Fibroblast of villous mesenchyme (primary cell): ENCODE data around the gene KRT7. TPM values are rescaled to one million over a fixed set of nuclear protein-coding genes. Genes with fewer than 3 reads are reported as not detected.

ENCODE experiments used
- DNase-seq: peaks from one replicate; pipeline ENCODE4 v3.0.0-alpha.2; 2010; ENCODE audit warnings: low read depth
- H3K4me3 ChIP-seq: 2 replicates; pipeline ENCODE4 v1.5.1; 2011; ENCODE audit warnings: low read depth, mild to moderate bottlenecking, low read length
- total RNA-seq: library from RNA; depleted of rRNA; stranded (reverse); fragments of >200 nt; gene quantifications from 2 replicates; pipeline ENCODE4 v1.2.3, GENCODE V29; 2012
- TF ChIP-seq, protein P1 (sequence below): IDR thresholded peaks from 2 replicates; pipeline ENCODE4 v1.5.1; 2012; ENCODE audit warnings: low read depth, mild to moderate bottlenecking, low read length; ENCODE audit not compliant: insufficient read depth

KRT7 gene
- total RNA-seq, 1 donor = 36.7 TPM

GRCh38 chr12:52223406-52224039, 9.5 kb upstream of the KRT7 start:
- TF ChIP-seq, protein P1, sequence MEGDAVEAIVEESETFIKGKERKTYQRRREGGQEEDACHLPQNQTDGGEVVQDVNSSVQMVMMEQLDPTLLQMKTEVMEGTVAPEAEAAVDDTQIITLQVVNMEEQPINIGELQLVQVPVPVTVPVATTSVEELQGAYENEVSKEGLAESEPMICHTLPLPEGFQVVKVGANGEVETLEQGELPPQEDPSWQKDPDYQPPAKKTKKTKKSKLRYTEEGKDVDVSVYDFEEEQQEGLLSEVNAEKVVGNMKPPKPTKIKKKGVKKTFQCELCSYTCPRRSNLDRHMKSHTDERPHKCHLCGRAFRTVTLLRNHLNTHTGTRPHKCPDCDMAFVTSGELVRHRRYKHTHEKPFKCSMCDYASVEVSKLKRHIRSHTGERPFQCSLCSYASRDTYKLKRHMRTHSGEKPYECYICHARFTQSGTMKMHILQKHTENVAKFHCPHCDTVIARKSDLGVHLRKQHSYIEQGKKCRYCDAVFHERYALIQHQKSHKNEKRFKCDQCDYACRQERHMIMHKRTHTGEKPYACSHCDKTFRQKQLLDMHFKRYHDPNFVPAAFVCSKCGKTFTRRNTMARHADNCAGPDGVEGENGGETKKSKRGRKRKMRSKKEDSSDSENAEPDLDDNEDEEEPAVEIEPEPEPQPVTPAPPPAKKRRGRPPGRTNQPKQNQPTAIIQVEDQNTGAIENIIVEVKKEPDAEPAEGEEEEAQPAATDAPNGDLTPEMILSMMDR = no peak
- H3K4me3 ChIP-seq = no peak overlapping the region
- no peak for DNase-seq

DNA sequence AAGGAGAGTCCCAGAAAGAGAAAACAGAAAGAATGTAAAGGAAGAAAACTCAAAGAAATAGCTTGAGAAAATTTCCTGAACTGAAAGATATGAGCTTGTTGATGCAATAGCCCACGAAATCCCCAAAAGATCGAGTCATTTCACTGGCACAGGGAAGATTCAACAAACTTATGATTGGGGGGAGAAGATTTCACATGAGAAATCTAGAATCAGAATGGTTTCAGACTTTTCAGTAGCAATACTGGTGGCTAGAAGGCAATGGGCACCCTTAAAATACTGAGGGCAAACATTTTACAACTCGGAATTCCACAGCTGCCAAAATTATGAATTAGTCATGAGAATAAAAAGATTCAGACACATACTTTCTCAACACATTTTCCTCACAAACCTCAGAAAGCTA, 8.9 kb upstream of the KRT7 start:
- TF ChIP-seq, protein P1 = no peak
- DNase-seq = no peak
- H3K4me3 ChIP-seq = no peak overlapping the region

- no peak for DNase-seq
- H3K4me3 ChIP-seq = no peak overlapping the region
- TF ChIP-seq, protein P1 = no peak
These were observed 7.3 kb upstream of the KRT7 start for GRCh38 chr12:52225752-52226151.

DNA sequence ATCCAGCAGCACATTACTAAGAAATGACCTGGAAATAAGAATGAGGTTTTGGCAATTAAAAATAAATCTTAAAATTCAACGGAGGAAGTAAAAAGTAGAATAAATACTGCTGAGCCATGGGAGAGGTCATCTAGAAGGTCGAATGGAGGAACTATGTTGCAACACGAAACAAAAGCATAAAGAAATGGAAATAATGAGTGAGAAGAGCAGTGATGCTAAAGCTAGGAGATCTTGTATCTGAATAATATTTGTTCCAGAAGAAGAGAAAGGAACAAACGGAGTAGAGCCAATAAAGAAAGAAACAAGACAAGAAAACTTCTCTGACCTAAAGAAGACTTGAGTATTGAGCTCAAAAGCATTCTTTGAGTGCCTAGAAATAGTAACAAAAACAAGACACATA, 6.6 kb upstream of the KRT7 start:
- peak; percentile 53 for DNase-seq
- H3K4me3 ChIP-seq = no peak overlapping the region
- TF ChIP-seq, protein P1 = no peak

DNA sequence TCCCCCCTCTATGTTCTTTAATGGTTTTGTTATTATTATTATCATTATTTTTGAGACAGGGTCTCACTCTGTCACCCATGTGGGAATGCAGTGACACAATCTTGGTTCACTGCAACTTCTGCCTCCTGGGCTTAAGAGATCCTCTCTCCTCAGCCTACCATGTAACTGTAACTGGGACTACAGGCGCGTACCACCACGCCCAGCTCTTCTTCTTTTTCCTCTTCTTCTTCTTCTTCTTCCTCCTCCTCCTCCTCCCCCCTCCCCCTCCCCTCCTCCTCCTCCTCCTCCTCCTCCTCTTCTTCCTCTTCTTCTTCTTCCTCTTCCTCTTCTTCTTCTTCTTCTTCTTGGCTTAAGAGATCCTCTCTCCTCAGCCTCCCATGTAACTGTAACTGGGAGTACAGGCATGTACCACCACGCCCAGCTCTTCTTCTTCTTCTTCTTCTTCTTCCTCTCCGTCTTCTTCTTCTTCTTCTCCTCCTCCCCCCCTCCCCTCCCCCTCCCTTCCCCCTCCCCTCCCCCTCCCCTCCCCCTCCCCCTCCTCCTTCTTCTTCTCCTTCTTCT, 5.4 kb upstream of the KRT7 start:
- DNase-seq = no peak
- TF ChIP-seq, protein P1 = no peak

GRCh38 chr12:52228366-52228765, 4.7 kb upstream of the KRT7 start:
- DNase-seq = no peak
- no peak overlapping the region for H3K4me3 ChIP-seq
- TF ChIP-seq, protein P1 = no peak

More for the DNA sequence above, 5.4 kb upstream of the KRT7 start:
- H3K4me3 ChIP-seq = no peak overlapping the region

DNA sequence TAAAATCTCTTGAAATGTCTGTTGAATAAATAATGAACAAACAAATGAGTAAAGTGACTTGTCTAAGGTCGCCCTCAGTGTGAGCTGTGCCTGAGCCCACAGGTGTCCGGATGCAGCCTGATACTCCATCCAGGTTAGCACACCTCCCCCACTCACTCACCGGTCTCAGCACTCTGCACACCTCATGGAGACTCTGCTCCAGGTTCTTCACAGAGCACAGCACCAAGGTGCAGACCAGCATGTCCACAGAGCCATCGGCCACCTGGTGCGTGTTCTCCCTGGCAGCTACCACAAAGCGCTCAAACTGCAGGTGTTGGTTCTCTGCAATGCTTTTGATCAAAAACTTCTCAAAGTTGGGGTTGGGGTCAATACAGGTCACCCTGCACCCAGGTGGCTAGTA, 4.1 kb upstream of the KRT7 start:
- TF ChIP-seq, protein P1 = no peak

More for the DNA sequence above, 4.1 kb upstream of the KRT7 start:
- DNase-seq = no peak
- no peak overlapping the region for H3K4me3 ChIP-seq
